ENCODE measurements around the gene PAK5.

The PAK5 gene

GRCh38 chr20:9531581-9531980 lies 307.3 kb downstream of the PAK5 start:
- DNase-seq (ENCODE audit: low spot score) = no peak
- TF ChIP-seq CTCF (IDR thresholded peaks at IDR 0.05; ENCODE audit: extremely low read depth, missing control alignments) = no peak

GRCh38 chr20:9523636-9524035 lies 315.2 kb downstream of the PAK5 start:
- DNase-seq (ENCODE audit: low spot score) = no peak
- no peak for TF ChIP-seq CTCF (IDR thresholded peaks at IDR 0.05; ENCODE audit: extremely low read depth, missing control alignments)

GRCh38 chr20:9520086-9520485 lies 318.8 kb downstream of the PAK5 start:
- TF ChIP-seq CTCF (IDR thresholded peaks at IDR 0.05; ENCODE audit: extremely low read depth, missing control alignments) = no peak
- DNase-seq (ENCODE audit: low spot score) = no peak

- no peak for TF ChIP-seq CTCF (IDR thresholded peaks at IDR 0.05; ENCODE audit: extremely low read depth, missing control alignments)
These were observed 320.2 kb downstream of the PAK5 start for GRCh38 chr20:9518576-9519175.

GRCh38 chr20:9517297-9518162 lies 321.3 kb downstream of the PAK5 start:
- DNase-seq (ENCODE audit: low spot score) = no peak
- no peak for TF ChIP-seq CTCF (IDR thresholded peaks at IDR 0.05; ENCODE audit: extremely low read depth, missing control alignments)

More at GRCh38 chr20:9518576-9519175, 320.2 kb downstream of the PAK5 start:
- DNase-seq (ENCODE audit: low spot score) = no peak

GRCh38 chr20:9516234-9516871 lies 322.5 kb downstream of the PAK5 start:
- DNase-seq (ENCODE audit: low spot score) = no peak
- TF ChIP-seq CTCF (IDR thresholded peaks at IDR 0.05; ENCODE audit: extremely low read depth, missing control alignments) = no peak

- DNase-seq (ENCODE audit: low spot score) = no peak
- no peak for TF ChIP-seq CTCF (IDR thresholded peaks at IDR 0.05; ENCODE audit: extremely low read depth, missing control alignments)
These were observed 323.1 kb downstream of the PAK5 start for GRCh38 chr20:9515741-9516233.
